Endothelial cell of umbilical vein (primary cell): ENCODE measurements around the gene ITGA2. TPM values are rescaled to one million over a fixed set of nuclear protein-coding genes. Genes with fewer than 3 reads are reported as not detected.

Source experiments
- BruUV-seq: library from RNA; stranded (reverse); fragments of 400-500 nt; replicated peaks from 2 replicates; lab custom pipeline; 2021; lab: Mats Ljungman, UMichigan
- CTCF ChIA-PET: fragments of 300-600, 350-600 bp; sonication (Branson Sonifier 250); formaldehyde crosslinking; loops from one replicate; lab custom pipeline; 2021; ENCODE audit warnings: antibody characterized with exemption, inconsistent platforms; lab: Charles Lee
- POLR2A ChIA-PET: fragments of 300-600, 350-600 bp; sonication (Branson Sonifier 250); formaldehyde crosslinking; loops from one replicate; lab custom pipeline; 2021; ENCODE audit warnings: antibody characterized with exemption, inconsistent platforms; lab: Charles Lee
- DNase-seq: peaks from one replicate; pipeline ENCODE4 v3.0.0-alpha.2; 2011; ENCODE audit warnings: low read depth, low spot score
- FAIRE-seq: peaks from 2 replicates; lab custom pipeline; 2011; peaks lifted over from hg19 to GRCh38; lab: Jason Lieb, UNC
- H2AFZ ChIP-seq: 2 replicates; pipeline ENCODE4 v1.6.0; 2012; ENCODE audit warnings: low read depth, low read length, control low read depth, inconsistent platforms
- H3K27ac ChIP-seq: 2 replicates; pipeline ENCODE4 v1.5.1; 2011; ENCODE audit warnings: low read depth, mild to moderate bottlenecking, control low read depth, low read length, moderate library complexity; ENCODE audit not compliant: insufficient read depth
- H3K27me3 ChIP-seq, 2 experiments: 2 replicates each; pipeline versions ENCODE4 v1.6.0 to v1.6.1; 2011; ENCODE audit warnings: low read length in 2 of 2, mixed read lengths in 1 of 2; ENCODE audit not compliant: control insufficient read depth in 2 of 2, insufficient read depth in 2 of 2
- H3K36me3 ChIP-seq, 2 experiments: 2 replicates in 1 of 2; 3 replicates in 1 of 2; pipeline ENCODE4 v1.5.1; 2011; ENCODE audit warnings: low read length in 2 of 2, mild to moderate bottlenecking in 1 of 2, moderate library complexity in 1 of 2; ENCODE audit not compliant: control insufficient read depth in 2 of 2, insufficient read depth in 2 of 2; ENCODE audit errors: extremely low read depth in 1 of 2
- H3K4me1 ChIP-seq: 3 replicates; pipeline ENCODE4 v1.5.1; 2011; ENCODE audit warnings: mild to moderate bottlenecking, low read length; ENCODE audit not compliant: control insufficient read depth, insufficient read depth; ENCODE audit errors: extremely low read depth
- H3K4me2 ChIP-seq: 2 replicates; pipeline ENCODE4 v1.6.1; 2011; ENCODE audit warnings: low read length, control low read depth, mixed read lengths; ENCODE audit not compliant: insufficient read depth
- H3K4me3 ChIP-seq, 3 experiments: fragments of 200-600 bp in 1 of 3; sonication (generic), shearing (Covaris generic) in 1 of 3; replicated peaks in 1 of 3; 2 replicates each; pipeline ENCODE4 v1.5.1; 2011 to 2016; ENCODE audit warnings: control low read depth in 3 of 3, low read length in 3 of 3, mild to moderate bottlenecking in 2 of 3, inconsistent platforms in 1 of 3, low read depth in 1 of 3, moderate library complexity in 1 of 3; ENCODE audit not compliant: insufficient read depth in 1 of 3
- H3K79me2 ChIP-seq: 2 replicates; pipeline ENCODE4 v1.6.0; 2012; ENCODE audit warnings: low read length, inconsistent platforms; ENCODE audit not compliant: control insufficient read depth, insufficient read depth
- H3K9ac ChIP-seq: replicated peaks from 2 replicates; pipeline ENCODE3; 2011; ENCODE audit warnings: low read length, control low read depth; ENCODE audit not compliant: insufficient read depth; ENCODE audit errors: extremely low read depth
- H3K9me1 ChIP-seq: replicated peaks from 3 replicates; pipeline ENCODE4 v1.6.0; 2011; ENCODE audit warnings: mild to moderate bottlenecking, low read length; ENCODE audit not compliant: control insufficient read depth, insufficient read depth; ENCODE audit errors: extremely low read depth
- H3K9me3 ChIP-seq: replicated peaks from 2 replicates; pipeline ENCODE4 v1.5.1; 2012; ENCODE audit warnings: low read length, inconsistent platforms; ENCODE audit not compliant: control insufficient read depth, insufficient read depth
- H4K20me1 ChIP-seq: replicated peaks from 2 replicates; pipeline ENCODE3; 2011; ENCODE audit warnings: mild to moderate bottlenecking, low read length; ENCODE audit not compliant: control insufficient read depth, insufficient read depth; ENCODE audit errors: extremely low read depth
- EZH2 ChIP-seq: IDR thresholded peaks from 2 replicates; pipeline ENCODE4 v1.6.1; 2012; ENCODE audit warnings: borderline replicate concordance, low read depth, mild to moderate bottlenecking, moderate library complexity, low read length, inconsistent platforms; ENCODE audit not compliant: severe bottlenecking
- FOS ChIP-seq: IDR thresholded peaks from 2 replicates; pipeline ENCODE4 v1.6.1; 2011; ENCODE audit warnings: mild to moderate bottlenecking, low read length, moderate library complexity, borderline replicate concordance; ENCODE audit not compliant: insufficient read depth
- GATA2 ChIP-seq: IDR thresholded peaks from 2 replicates; pipeline ENCODE4 v1.7.0; 2011; ENCODE audit warnings: low read depth, mild to moderate bottlenecking, moderate library complexity, mixed read lengths, low read length; ENCODE audit not compliant: insufficient read length, insufficient read depth
- JUN ChIP-seq: IDR thresholded peaks from 2 replicates; pipeline ENCODE4 v1.6.1; 2011; ENCODE audit warnings: borderline replicate concordance, low read depth; ENCODE audit not compliant: insufficient read length, insufficient read depth
- MYC ChIP-seq: IDR thresholded peaks from one replicate; pipeline ENCODE4 v1.6.1; 2011; ENCODE audit warnings: mild to moderate bottlenecking, low read depth, low read length
- POLR2A ChIP-seq: IDR thresholded peaks from 2 replicates; pipeline ENCODE4 v1.6.1; 2012; ENCODE audit warnings: low read depth, mild to moderate bottlenecking, control low read depth, low read length
- POLR2AphosphoS5 ChIP-seq: IDR thresholded peaks from 2 replicates; pipeline ENCODE4 v1.6.1; 2012; ENCODE audit warnings: low read depth, mild to moderate bottlenecking, control low read depth, low read length, moderate library complexity; ENCODE audit not compliant: insufficient read depth
- dilution Hi-C: fragments of 300-500 bp; cut with MboI; formaldehyde crosslinking; loops from one replicate; pipeline ENCODE4 v1.15.0; 2019; ENCODE audit warnings: low sequenced_read_pairs; ENCODE audit not compliant: extremely low pct_ligation_motif_present
- intact Hi-C: fragments of 100-400 bp; cut with micrococcal nuclease; formaldehyde crosslinking; loops from one replicate; pipeline ENCODE4 v1.10.0; 2022
- polyA plus RNA-seq, 4 experiments: library from polyadenylated mRNA; depleted of rRNA in 3 of 4; stranded (reverse) in 3 of 4; unstranded in 1 of 4; fragments of >200 nt; gene quantifications; 2 replicates each; pipeline versions ENCODE4 v1.2.1 to v1.2.3, GENCODE V29; 2011 to 2012; ENCODE audit warnings: missing spikeins in 1 of 4
- total RNA-seq: library from RNA; stranded (reverse); gene quantifications from 2 replicates; pipeline ENCODE4 v1.2.3, GENCODE V29; 2021
- TF ChIP-seq, protein P1 (sequence below): IDR thresholded peaks from 2 replicates; pipeline ENCODE4 v1.6.1; 2011; ENCODE audit not compliant: insufficient read depth, insufficient read length
- TF ChIP-seq, protein P2 (sequence below), 2 donors: IDR thresholded peaks; 1 replicate in 1 of 2; 2 replicates in 1 of 2; pipeline ENCODE4 v1.5.1; 2011; ENCODE audit warnings: low read length in 2 of 2, mild to moderate bottlenecking in 2 of 2, moderate library complexity in 2 of 2, control low read depth in 1 of 2, inconsistent platforms in 1 of 2, low read depth in 1 of 2; ENCODE audit not compliant: insufficient read depth in 1 of 2; ENCODE audit errors: extremely low read depth in 1 of 2

Gene ITGA2
- total and polyA plus RNA-seq, 2 donors (not counting 3 experiments of a cell fraction or from before 2014, with no cell fraction given), result 11.2 to 62.3 TPM

DNA sequence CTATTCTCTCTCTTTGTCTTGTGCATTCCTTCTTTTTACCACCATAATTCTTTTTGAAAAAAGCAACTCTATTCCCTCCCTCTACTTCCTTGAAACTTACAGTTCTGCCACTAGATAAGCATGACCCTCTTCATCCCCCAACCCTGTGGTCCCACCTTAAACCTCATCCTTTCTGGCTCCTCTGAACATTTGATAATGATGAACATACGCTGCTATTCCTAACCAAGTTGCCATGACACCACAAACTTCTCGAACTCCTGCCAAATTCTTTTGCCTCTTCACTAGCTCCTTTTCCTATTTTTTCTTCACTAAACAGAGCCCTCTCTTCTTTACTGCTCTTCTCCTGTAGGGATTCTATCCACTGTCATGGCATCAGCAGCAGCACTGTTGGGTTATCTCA, 63.3 kb downstream of the ITGA2 start:
- no peaks in the 10 kb centered on the region for H3K27me3 ChIP-seq
- CTCF ChIA-PET, result no interaction called here
- TF ChIP-seq GATA2 (no peak), POLR2AphosphoS5 (no peak), EZH2 (no peak), FOS (no peak), POLR2A (no peak), MYC (no peak), JUN (no peak)
- TF ChIP-seq, protein P1, sequence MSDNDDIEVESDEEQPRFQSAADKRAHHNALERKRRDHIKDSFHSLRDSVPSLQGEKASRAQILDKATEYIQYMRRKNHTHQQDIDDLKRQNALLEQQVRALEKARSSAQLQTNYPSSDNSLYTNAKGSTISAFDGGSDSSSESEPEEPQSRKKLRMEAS, result no peak
- TF ChIP-seq, protein P2, sequence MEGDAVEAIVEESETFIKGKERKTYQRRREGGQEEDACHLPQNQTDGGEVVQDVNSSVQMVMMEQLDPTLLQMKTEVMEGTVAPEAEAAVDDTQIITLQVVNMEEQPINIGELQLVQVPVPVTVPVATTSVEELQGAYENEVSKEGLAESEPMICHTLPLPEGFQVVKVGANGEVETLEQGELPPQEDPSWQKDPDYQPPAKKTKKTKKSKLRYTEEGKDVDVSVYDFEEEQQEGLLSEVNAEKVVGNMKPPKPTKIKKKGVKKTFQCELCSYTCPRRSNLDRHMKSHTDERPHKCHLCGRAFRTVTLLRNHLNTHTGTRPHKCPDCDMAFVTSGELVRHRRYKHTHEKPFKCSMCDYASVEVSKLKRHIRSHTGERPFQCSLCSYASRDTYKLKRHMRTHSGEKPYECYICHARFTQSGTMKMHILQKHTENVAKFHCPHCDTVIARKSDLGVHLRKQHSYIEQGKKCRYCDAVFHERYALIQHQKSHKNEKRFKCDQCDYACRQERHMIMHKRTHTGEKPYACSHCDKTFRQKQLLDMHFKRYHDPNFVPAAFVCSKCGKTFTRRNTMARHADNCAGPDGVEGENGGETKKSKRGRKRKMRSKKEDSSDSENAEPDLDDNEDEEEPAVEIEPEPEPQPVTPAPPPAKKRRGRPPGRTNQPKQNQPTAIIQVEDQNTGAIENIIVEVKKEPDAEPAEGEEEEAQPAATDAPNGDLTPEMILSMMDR (IDR thresholded peaks at IDR 0.05; ENCODE audit: extremely low read depth in 1 of 2, insufficient read depth in 1 of 2, low read depth in 1 of 2, low read length in 2 of 2), result no peak
- BruUV-seq, result no TSS peak
- H3K79me2 ChIP-seq, result peaks cover 1% of the 10 kb centered on the region
- no peaks in the 10 kb centered on the region for H3K4me1 ChIP-seq
- no peaks in the 10 kb centered on the region for H3K9me1 ChIP-seq
- dilution Hi-C loops, result no loop called here
- DNase-seq (no peak), FAIRE-seq (no peak)
- no peaks in the 10 kb centered on the region for H4K20me1 ChIP-seq
- peaks cover 6 to 26% of the 10 kb centered on the region in 2 experiments for H3K36me3 ChIP-seq
- intact Hi-C loops, result no loop called here
- no peak overlapping the region for H3K4me3 ChIP-seq
- H3K9ac ChIP-seq, result no peak overlapping the region
- no peak overlapping the region for H2AFZ ChIP-seq
- POLR2A ChIA-PET, result no interaction called here
- no peak overlapping the region for H3K27ac ChIP-seq
- H3K9me3 ChIP-seq, result no peaks in the 10 kb centered on the region
- no peak overlapping the region for H3K4me2 ChIP-seq
